ENCODE data around the gene MRPS27.

The MRPS27 gene

GRCh38 chr5:72319976-72320752 is at the start of gene MRPS27, which contains the start of gene PTCD2:
MRPS27 (minus strand) TSS chr5:72320240; CDS start chr5:72320221, 19 bp downstream.
PTCD2 (plus strand) TSS chr5:72320373; CDS start chr5:72320383, 10 bp downstream.
- DNase-seq: peak; percentile 92

- no peak for DNase-seq
These were observed 49.7 kb upstream of the MRPS27 start for GRCh38 chr5:72369711-72370110.

GRCh38 chr5:72369301-72369700 is 49.3 kb upstream of the MRPS27 start:
- DNase-seq: no peak

- DNase-seq: no peak
These were observed 48.2 kb upstream of the MRPS27 start for GRCh38 chr5:72368271-72368670.

- peak; percentile 31 for DNase-seq
These were observed 46.4 kb upstream of the MRPS27 start for GRCh38 chr5:72366324-72366976.

- no peak for DNase-seq
These were observed 44.9 kb upstream of the MRPS27 start for GRCh38 chr5:72364951-72365350.

GRCh38 chr5:72364171-72364570 is 44.1 kb upstream of the MRPS27 start:
- DNase-seq: no peak

GRCh38 chr5:72363166-72363802 is 43.2 kb upstream of the MRPS27 start:
- DNase-seq: no peak

GRCh38 chr5:72359886-72360285 is 39.8 kb upstream of the MRPS27 start:
- no peak for DNase-seq

- DNase-seq: no peak
These were observed 38.9 kb upstream of the MRPS27 start for GRCh38 chr5:72358925-72359324.

- no peak for DNase-seq
These were observed 36.3 kb upstream of the MRPS27 start for GRCh38 chr5:72356361-72356760.

- DNase-seq: no peak
These were observed 35.8 kb upstream of the MRPS27 start for GRCh38 chr5:72355706-72356299.

- DNase-seq: no peak
These were observed 33.0 kb upstream of the MRPS27 start for GRCh38 chr5:72353046-72353445.

GRCh38 chr5:72352616-72353015 is 32.6 kb upstream of the MRPS27 start:
- DNase-seq: no peak

- DNase-seq: no peak
These were observed 31.3 kb upstream of the MRPS27 start for GRCh38 chr5:72351376-72351775.

- DNase-seq: peak; percentile 16
These were observed 27.8 kb upstream of the MRPS27 start for GRCh38 chr5:72347801-72348308.

GRCh38 chr5:72346398-72346797 is 26.4 kb upstream of the MRPS27 start:
- no peak for DNase-seq

GRCh38 chr5:72338689-72339209 is 18.7 kb upstream of the MRPS27 start:
- no peak for DNase-seq

- no peak for DNase-seq
These were observed 17.1 kb upstream of the MRPS27 start for GRCh38 chr5:72337159-72337558.

- DNase-seq: no peak
These were observed 10.7 kb upstream of the MRPS27 start for GRCh38 chr5:72330712-72331111.

- DNase-seq: no peak
These were observed 8.1 kb upstream of the MRPS27 start for GRCh38 chr5:72328172-72328571.

- DNase-seq: no peak
These were observed 6.2 kb upstream of the MRPS27 start for GRCh38 chr5:72326306-72326649.
